ENCODE measurements around the gene YBX2.
A peak's percentile ranks its signal among the peaks of the same experiment; 100 is the strongest.

YBX2 gene

DNA sequence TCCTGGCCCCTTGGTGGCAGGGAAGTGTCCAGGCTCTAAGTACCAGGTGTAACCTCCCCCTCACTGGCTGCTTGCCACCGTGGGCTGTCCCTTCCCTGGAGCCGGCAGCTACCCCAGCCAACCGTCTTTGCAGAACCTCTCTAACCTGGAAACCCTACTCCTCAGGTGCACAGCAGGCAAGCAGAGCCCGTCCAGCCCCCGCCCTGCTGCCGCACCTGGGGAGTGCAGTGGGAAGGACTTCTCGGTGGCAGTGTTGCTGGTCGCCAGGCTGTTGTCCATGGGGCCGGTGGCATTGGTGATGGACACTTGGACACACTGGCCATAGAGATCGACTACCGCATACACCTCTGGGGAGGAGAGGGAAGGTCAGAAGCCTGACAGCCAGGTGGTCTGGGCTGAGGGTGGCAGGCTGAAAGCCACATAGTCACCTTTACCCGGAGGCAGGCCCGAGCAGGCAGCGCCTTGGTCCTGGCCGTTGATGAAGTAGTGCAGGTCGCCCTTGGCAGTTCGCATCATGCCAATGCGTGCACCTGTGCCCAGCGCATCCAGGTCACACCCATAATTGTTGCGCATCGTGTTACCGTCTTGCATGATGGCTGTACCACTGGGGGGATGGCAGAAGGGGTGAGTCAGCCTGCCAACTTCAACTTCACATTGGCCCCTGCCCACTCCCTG is 28.2 kb upstream of the YBX2 start:
- no peak for DNase-seq

DNA sequence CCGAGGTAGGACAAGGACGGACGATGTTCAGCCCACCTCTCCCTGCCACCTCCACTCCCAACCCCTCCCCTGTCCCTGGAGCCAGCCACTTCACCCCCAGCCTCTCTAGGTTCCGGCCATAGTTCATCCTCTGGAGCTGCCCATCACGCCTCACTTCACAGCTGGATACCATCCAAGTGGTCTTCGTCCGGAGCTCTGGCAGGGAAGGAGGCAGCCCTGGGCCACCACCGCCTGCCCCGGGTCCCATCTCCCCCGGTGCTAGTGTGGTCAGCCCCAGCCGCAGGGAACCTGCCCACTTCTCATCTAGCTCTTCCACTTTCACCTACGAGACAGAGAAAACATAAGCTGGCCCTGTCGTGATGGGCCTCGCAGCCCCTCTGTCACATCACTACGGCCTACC is 27.0 kb upstream of the YBX2 start:
- DNase-seq: no peak

DNA sequence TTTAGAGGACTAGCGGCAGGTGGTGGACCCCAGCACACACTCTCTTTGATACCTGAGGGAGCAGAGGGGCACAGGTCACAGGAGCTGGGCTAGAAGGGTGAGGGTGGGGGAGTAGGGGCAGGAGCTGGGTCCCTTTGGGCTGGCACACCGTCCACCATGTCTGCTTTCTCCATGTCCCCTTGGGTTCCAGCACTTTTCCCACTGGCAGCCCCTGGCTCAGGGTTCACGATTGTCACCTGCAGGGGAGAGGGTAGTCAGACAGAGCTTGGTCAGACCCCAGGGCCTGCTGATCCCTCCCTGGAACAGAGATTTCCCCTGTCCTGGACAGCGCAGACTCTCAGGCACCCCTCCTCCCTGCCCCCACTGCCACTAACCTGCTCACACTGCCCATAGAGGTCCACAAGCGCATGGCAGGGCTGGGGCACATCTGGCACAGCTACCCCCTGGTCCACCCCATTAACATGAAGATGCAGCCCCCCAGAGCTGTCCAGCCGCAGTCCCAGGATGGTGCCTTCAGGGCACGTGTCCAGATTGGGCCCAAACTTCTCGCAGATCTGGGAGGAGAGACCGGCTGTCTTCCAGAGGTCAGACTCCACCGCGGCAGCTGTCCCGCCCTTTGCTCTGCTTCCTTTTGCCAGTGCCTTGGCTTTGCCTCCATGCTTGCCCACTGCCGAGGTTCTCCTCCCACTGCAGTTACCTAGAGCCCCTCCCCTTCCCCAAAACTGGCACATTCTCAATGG is 23.9 kb upstream of the YBX2 start:
- no peak for DNase-seq

DNA sequence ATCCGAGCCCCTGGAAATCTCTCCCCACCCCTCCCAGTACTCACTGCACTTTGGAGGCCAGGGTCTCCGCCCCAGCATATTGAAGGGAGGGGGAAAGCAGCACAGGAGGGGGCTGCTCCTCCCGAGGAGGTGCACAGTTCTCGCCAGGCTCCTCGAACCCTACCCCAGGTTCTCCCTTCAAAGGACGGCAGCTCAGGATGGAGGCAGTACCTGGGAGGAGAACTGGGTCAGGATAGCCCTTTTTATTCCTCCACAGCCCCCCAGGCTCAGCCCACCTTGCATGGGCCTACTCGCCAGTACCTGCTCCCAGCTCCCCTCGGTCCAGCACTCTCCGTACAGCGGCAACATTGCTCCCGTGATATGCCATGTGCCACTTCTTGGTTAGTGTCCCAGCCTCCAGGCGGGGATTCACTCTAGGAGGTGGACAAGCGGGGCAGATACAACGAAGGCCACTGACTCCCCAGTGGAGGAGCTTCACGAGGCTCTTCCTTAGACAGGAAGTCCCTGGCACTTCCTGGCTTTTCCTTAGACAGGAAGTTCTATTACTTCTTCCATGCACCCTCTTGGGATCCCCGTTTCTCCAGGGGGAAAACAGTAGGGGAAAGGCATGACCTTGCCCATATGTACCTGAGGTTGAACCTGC is 22.8 kb upstream of the YBX2 start:
- DNase-seq: no peak

DNA sequence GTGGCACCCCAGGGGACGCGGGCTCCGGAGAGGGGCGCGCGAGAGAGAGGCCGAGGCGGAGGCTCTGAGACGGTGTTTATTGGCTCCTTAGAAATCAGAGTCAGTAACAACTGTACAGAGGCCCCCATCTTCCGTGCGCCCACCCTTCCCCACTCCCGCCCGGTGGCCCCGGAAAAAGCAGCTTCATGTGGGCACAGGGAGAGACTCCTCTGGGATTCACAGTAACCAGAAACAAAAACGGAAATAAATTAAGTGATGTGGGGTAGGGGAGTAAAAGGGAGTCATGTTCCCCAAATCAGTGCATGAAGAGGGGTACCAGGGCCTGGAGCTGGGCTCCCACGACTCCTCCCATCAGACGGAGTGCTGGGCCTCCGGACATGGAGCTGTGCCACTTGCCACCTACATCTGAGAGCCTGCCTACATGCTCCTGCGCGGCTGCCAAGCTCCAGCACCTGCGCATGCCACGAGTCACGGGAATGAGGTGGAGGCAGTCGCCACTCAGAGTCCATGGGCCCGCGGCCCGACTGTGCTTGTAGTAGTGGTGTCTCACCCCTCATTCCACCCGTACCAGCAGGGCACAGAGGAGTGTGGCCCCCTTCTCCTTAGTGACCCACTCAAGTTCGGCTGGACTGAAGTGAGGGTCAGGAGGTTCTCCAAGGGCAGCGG is 21.3 kb upstream of the YBX2 start:
- DNase-seq: no peak

DNA sequence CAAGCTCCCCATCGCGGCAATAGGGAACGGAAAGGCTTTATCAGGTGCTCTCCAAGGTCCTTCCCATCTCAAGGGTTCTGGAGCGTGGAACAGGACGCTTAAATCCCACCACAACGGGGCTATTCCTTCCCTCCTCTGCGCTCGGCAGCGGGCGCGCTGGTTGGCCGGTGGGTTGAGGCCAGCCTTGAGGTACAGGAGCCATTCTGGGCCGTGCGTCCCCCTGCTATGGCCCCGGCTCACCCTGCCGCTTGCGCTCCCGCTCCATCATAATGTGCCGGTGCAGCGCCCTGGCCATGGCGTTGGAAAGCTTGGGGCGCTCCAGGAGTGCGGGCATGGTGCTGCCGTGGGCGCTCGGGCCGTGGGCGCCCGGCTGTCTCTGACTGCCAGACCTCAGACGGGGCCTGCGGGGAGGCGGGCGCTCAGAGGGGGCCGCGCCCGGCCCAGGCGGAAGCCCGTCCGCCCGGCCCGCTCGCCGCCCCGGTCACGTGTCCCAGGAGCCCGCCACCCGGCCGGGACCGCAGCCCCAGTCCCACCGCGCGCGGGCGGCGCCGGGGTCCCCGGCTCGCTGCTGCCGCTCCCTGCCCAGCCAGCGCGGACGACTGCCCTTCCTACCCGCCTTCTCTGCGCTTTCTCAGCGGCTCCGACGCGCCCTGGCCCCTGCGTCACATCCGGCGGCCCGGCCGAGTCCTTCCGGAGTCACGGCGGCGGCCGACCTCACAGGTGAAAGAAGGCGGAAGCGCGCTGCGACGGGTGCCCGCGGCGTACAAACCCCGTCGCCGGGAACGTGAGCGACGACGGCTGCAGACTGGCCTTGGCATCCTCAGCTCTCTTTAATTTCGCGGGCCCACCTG is 20.5 kb upstream of the YBX2 start, which contains the start of gene GPS2:
Gene GPS2 (minus strand): TSS at position 642 of the 851 bp plus-strand sequence. CDS start 308 bp downstream, at position 334.
- DNase-seq: peak; percentile 94 to 96

DNA sequence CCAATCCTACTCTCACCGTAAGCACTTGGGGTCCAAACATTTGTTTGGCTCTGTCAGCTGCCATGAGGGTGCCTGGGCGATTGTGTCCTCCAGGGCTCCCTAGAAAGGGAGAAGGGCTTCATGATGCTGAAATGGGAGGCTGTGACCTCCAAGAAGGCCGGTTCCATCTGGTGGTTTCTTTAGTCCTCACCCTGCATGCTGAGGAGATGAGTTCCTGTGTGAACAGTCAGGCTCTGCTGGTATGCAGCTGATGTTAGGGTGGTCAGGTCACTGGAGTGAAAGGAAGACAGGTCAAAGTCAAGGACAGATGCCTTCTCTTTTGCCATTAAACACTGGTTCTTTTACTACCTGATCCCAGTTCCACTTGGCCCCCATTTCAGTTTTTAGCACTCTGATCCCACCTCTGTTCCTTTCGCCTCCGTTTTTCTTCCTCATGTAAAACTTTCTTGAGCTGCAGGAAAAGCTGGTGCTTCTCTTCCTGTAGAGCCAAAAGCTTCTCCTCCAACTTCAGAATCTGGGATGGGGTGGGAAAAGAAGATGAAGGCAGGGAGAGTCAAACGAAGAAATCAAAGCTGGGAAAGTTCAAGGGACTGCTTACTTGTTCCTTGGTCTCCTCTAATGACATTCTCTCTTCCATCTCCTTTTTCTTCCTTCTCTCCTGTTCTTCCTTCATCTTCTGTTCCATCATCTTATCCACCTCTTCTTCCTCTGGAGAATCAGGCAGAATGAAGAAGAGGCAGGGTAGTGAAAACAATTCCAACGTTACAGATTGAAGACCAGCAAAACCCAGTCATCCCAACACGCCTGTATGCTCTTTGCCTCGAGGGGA is 19.7 kb upstream of the YBX2 start:
- peak; percentile 55 to 57 for DNase-seq

DNA sequence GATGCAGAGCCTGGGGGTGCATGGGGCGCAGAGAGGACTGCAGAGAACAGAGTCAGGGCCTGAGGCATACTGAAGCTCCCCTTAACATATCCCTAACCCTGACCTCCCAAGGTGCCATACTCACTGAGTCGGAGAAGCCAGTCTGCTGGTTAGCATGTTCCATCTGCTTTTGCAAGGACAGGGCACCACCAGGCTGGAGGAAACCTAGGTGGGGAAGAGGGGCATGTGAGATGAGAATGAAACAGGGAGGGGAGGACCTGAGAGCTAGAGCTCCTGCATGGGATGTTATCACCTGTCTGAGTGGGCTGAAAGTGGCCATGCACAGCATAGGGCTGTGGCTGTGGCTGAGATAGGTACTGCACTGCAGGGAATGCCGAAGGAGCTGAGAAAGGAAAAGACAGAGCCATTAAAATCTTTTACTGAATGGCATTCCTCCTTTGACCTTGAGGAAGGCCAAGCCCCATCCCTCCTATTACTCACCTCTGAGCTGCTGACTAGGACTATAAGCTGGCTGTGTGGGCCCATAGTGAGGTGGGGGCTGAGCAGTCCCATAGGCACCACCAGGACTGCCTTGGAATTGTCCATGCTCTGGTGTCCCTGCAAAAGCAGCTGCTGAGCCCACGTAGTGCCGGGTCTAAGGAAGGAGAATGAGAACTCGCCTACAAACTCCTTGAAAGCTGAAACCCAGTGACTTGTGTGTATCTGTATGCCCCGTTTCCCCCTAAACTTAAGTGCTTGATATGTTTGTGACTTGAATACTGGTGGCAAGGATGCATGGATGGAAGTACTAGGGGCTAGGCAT is 18.9 kb upstream of the YBX2 start:
- DNase-seq: peak; percentile 62 to 66

DNA sequence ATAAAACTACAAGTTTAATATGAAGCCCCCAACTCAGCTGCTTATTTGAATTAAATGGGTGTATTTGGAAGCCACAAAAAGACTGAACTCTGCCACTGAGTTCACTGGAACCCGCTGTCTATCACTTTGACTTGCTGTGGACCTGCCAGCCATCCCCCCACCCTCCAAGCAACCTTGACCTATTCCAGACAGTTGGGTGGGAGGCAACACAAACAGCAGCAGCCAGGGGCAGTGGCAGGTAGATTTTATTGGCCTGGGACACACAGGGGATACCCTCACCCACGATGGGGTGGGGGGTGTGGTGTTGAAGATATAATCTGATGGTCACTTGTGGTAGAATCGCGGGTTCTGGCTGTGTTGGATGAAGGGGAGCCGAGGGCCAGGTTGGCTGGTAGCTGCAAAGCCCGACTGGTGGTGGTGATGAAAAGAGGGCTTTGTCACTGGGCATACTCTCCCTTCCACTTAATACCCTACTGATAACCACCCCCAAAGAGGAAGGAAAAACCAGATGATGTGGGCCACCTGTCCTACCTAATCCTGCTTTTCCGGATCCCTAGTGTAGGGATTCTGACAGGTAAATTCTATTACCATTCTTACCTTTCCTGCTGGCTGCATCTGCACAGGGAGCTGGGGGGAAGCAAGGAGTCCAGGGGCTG is 18.1 kb upstream of the YBX2 start:
- DNase-seq: peak; percentile 35 to 45

DNA sequence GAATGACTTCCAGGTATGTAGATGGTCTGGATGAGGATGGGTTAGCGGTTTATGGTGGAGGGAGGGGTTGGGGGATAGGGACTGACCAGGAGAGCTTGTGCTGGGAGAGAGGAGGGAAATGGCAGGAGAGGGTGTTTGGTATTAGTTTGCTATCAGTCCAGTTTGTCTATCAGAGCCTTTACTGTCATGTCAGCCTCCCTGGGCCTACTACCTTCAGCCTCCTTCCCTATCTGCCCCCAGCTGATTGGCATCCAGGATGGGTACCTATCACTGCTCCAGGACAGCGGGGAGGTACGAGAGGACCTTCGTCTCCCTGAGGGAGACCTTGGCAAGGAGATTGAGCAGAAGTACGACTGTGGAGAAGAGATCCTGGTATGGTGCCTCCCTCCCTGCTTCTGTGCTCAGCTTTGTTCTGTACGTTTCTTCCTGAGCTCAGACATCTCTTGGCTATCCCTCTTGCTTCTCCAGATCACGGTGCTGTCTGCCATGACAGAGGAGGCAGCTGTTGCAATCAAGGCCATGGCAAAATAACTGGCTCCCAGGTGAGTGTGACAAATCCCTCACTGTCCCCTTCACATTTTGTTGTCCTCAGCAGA is 16.8 kb upstream of the YBX2 start:
- DNase-seq: no peak

DNA sequence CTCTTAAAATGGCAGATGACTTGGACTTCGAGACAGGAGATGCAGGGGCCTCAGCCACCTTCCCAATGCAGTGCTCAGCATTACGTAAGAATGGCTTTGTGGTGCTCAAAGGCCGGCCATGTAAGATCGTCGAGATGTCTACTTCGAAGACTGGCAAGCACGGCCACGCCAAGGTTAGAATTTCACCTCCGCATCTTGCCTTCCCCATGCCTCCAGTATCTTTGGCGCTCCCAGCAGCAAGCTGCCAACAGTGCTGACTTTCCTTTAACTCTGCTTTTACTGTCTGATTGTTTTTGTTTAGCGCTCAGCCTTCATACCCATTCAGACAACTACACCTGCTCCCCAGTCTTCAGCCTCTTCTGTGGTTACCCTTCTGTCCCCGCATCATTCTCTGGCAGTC is 15.2 kb upstream of the YBX2 start:
- DNase-seq: peak in 1 of 2 experiments; percentile 28

DNA sequence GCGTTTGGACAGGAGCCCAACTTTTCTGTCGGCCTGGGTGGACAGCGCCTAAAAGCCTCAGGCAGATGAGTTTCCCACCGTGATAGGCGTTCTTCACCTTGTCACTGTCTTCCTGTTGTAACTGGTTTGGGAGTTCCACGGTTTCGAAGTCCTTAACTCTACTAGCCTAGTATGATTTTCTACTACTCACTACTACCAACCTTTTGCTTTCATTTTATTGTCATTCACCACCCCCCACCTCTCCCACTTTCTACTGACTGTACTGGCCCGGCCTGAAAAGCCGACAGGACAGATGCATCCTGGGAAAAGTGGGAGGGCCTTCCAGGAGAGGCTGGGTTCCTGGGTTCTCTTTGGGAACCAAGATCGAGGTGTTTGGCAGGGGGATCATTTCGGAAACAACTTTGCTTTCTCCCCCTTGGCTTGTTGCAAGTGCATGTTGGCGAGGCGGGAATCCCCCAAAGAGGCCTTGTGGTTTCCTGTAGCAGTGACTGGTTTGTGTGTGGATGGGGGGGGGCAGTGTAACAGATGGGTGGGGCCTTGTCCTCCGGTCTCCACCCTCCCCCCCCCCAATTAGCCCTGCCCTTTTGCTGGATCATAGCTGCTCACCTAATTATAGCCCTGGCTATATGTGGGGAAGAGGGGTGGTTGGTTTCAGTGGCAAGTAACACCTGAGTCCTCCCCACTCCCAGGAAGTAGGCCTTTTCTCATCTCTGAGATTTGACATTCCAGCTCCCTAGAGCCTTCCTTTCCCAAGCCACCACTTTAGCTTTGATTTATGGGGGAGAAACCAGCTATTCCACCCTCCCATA is 14.4 kb upstream of the YBX2 start:
- DNase-seq: peak; percentile 85 to 86

DNA sequence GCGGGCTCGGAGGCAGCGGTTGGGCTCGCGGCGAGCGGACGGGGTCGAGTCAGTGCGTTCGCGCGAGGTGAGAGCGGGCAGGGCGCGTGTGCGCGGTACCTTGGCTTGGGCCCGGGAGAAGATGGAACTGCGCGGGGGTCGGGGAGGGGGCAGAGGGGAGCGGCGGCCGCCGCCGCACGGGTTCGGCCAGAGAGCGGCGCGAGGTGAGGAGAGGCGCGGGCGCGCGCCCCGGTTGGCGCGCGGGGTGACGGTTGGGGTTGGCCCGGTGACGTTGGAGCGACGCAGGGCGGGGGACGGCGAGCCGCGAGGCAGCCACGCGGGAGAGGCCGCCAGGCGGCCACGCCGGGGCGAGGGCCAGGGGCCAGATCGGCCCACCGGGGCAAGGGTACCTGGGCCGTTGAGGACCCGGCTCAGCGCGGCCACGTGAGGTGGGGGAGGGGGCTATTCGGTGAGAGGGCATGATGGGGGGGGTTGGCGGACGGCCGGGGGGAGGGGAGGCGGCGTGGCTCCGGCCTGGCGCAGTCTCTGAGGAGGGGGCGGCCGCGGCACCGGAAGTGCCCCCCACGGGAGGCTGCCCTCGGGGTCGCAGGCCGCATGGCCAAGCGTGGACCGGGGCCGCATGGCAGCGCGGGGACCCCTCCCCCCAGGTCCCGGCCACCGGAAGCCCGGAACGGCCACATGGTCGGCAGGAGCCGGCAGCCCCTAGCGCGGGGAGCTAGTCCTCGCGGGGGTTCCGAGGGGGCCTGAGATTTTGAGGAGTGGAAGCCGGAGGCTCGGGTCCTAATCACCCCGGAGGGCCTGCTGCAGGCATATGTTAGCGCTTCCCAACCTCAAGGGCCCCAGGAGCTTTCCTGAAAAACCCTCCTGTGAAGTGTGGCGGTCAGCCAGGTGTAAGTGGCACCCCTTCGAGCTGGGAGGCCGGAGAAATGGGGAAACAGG is 13.5 kb upstream of the YBX2 start:
- peak; percentile 58 to 62 for DNase-seq

DNA sequence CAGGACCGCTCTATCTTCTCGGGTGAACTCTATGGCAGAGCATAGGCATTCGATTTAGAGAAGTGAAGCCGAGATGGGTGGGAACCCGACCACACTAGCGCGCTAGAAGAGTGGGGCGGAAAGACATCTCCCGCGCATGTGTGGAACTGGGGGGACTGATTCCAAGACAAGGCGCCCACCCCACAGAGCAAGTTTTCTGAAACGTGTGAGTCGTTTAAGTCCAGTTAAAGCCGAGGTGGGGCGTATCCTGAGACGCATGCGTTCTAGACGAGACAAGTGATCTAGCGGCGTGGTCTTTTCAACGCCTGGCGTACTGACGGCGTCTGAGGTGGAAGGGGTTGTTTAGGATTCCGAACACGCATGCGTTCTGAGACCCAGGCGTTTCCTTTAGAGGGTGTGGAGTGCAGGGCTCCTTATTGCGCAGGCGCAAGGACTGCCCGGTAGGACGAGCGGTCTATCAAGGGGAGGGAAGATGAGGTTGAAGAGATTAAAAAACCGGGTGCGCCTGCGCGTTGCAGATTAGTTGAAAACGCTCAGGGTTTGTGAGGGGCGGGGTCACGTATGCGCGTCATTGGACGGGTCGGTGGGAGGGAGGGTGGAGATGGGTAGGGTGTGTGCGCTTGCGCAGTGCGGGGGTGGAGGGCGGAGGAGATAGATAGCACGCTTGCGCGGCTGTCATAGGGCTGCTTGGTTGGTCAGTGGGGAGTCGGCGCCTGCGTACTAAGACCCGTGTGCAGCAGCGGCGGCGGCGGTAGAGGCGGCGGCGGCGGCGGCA is 12.7 kb upstream of the YBX2 start, which contains the start of gene EIF5A:
Gene EIF5A (plus strand): TSS at position 718 of the 775 bp plus-strand sequence. CDS start 2,008 bp downstream, outside the sequence.
- DNase-seq: peak; percentile 100

DNA sequence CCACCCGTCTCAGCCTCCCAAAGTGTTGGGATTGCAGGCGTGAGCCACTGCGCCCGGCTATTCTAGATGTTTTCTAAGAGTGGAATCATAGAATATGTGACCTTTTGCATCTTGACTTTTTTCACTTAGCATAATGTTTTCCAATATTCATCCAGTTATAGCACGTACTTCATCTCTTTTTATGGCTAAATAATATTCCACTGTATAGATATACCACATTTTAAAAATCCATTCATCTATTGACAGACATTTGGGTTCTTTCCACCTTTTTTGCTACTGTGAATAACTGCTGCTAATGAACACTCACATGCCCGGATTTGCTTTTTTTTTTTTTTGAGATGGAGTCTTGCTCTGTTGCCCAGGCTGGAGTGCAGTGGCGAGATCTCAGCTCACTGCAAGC is 9.7 kb upstream of the YBX2 start:
- no peak for DNase-seq

DNA sequence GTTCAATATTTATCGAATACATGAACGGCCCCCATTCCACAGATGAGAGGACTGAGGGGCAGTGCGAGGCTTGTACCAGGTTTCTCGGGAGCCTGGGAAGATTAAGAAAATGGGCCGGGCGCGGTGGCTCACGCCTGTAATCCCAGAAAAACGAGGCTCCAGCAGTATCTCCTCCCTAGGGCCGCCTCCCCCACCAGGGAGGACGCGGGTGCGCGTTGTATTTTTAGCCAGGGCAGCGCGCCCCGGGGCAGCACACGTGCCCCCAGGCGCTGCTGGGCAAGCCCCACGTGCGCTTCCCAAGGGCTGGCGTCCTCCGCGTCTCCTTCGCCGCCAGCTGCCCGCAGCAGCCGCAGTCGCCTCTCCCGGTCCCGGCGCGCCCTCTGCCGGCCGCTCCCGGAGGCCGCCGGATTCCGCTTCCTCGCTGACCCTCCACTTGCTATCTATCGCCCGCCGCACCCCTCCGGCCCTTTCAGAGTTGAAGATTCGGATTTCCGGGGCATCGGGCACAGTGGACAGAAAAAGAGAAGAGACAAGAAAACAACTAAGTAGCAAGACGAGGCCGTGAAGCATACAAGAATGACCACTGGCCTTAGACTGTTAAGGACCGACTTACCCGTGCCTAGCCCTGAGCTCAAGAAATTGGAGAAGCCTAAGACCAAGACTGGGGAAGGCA is 1.9 kb upstream of the YBX2 start:
- peak; percentile 81 to 86 for DNase-seq
